H1 (cell line): ENCODE data around the gene CMIP. TPM values are rescaled to one million over a fixed set of nuclear protein-coding genes. Genes with fewer than 3 reads are reported as not detected.

Experiments
- CTCF ChIA-PET: fragments of 300-600 bp; sonication (Branson Sonifier 250); formaldehyde crosslinking; loops from one replicate; lab custom pipeline; 2021; ENCODE audit not compliant: partially characterized antibody; lab: Charles Lee
- POLR2A ChIA-PET: fragments of 300-600 bp; sonication (Branson Sonifier 250); formaldehyde crosslinking; loops from one replicate; lab custom pipeline; 2021; ENCODE audit warnings: inconsistent platforms; ENCODE audit not compliant: partially characterized antibody; lab: Charles Lee
- DNase-seq, 2 experiments: peaks; one replicate each; pipeline versions ENCODE4 v3.0.0 to v3.0.0-alpha.2; 2010 to 2022; ENCODE audit warnings: low spot score in 2 of 2, low read depth in 1 of 2, mixed read lengths in 1 of 2
- FAIRE-seq: peaks from 2 replicates; lab custom pipeline; 2011; peaks lifted over from hg19 to GRCh38; lab: Jason Lieb, UNC
- H2AFZ ChIP-seq: 2 replicates; pipeline ENCODE4 v1.8.1; 2012; ENCODE audit warnings: low read length, inconsistent platforms
- H2AK5ac ChIP-seq: 2 replicates; pipeline ENCODE4 v1.6.1; 2013; ENCODE audit warnings: low read depth, low read length
- H2BK120ac ChIP-seq: replicated peaks from 2 replicates; pipeline ENCODE3; 2013; ENCODE audit warnings: low read depth, low read length, inconsistent platforms
- H2BK12ac ChIP-seq: 2 replicates; pipeline ENCODE4 v1.6.1; 2013; ENCODE audit warnings: low read depth, low read length
- H2BK15ac ChIP-seq: 2 replicates; pipeline ENCODE4 v1.6.1; 2013; ENCODE audit warnings: low read length
- H2BK20ac ChIP-seq: 2 replicates; pipeline ENCODE4 v1.6.1; 2013; ENCODE audit warnings: low read length
- H2BK5ac ChIP-seq: 2 replicates; pipeline ENCODE4 v1.6.1; 2013; ENCODE audit warnings: low read depth, low read length
- H3K14ac ChIP-seq: 2 replicates; pipeline ENCODE4 v1.6.1; 2013; ENCODE audit warnings: inconsistent platforms; ENCODE audit not compliant: insufficient read length
- H3K18ac ChIP-seq: 2 replicates; pipeline ENCODE4 v1.6.1; 2013; ENCODE audit warnings: low read length; ENCODE audit errors: extremely low read depth
- H3K23ac ChIP-seq: 2 replicates; pipeline ENCODE4 v1.6.1; 2013; ENCODE audit warnings: inconsistent platforms; ENCODE audit not compliant: insufficient read length
- H3K23me2 ChIP-seq: 2 replicates; pipeline ENCODE4 v1.6.1; 2013; ENCODE audit warnings: low read depth, low read length
- H3K27ac ChIP-seq: 2 replicates; pipeline ENCODE4 v1.6.1; 2011; ENCODE audit warnings: low read depth, low read length, inconsistent platforms
- H3K27me3 ChIP-seq, 4 experiments: replicated peaks in 1 of 4; 1 replicate in 1 of 4; 2 replicates in 3 of 4; pipeline versions ENCODE4 v1.6.1 to v1.8.1; 2011 to 2013; ENCODE audit warnings: low read length in 3 of 4, mild to moderate bottlenecking in 3 of 4, inconsistent platforms in 2 of 4, mixed read lengths in 2 of 4, moderate library complexity in 1 of 4; ENCODE audit not compliant: control insufficient read depth in 3 of 4, insufficient read depth in 3 of 4; ENCODE audit errors: extremely low read depth in 1 of 4
- H3K36me3 ChIP-seq, 4 experiments: 2 replicates each; pipeline versions ENCODE4 v1.6.1 to v1.8.1; 2011 to 2013; ENCODE audit warnings: mild to moderate bottlenecking in 4 of 4, low read length in 3 of 4, moderate library complexity in 2 of 4, control low read depth in 1 of 4, inconsistent platforms in 1 of 4; ENCODE audit not compliant: insufficient read depth in 4 of 4, control insufficient read depth in 2 of 4
- H3K4ac ChIP-seq: replicated peaks from 2 replicates; pipeline ENCODE3; 2013; ENCODE audit warnings: low read length, low read depth, mixed read lengths, inconsistent platforms; ENCODE audit not compliant: insufficient read length
- H3K4me1 ChIP-seq, 4 experiments: replicated peaks in 1 of 4; 1 replicate in 1 of 4; 2 replicates in 3 of 4; pipeline versions ENCODE4 v1.6.1 to v1.8.1; 2011 to 2013; ENCODE audit warnings: low read length in 3 of 4, inconsistent platforms in 2 of 4, mixed read lengths in 1 of 4; ENCODE audit not compliant: insufficient read depth in 4 of 4, control insufficient read depth in 3 of 4
- H3K4me2 ChIP-seq, 2 experiments: 2 replicates each; pipeline versions ENCODE4 v1.6.1 to v1.8.1; 2011 to 2013; ENCODE audit warnings: low read depth in 2 of 2, low read length in 2 of 2, control low read depth in 1 of 2, inconsistent platforms in 1 of 2, mild to moderate bottlenecking in 1 of 2; ENCODE audit not compliant: insufficient read depth in 1 of 2
- H3K4me3 ChIP-seq, 4 experiments: fragments of 200-600, 300-600 bp in 1 of 4; sonication (generic), shearing (Covaris generic), sonication (Bioruptor Twin) in 1 of 4; 2 replicates each; pipeline versions ENCODE4 v1.5.1 to v1.8.1; 2011 to 2016; ENCODE audit warnings: low read length in 4 of 4, low read depth in 3 of 4, control low read depth in 2 of 4, inconsistent platforms in 2 of 4, mild to moderate bottlenecking in 2 of 4, mixed read lengths in 1 of 4, moderate library complexity in 1 of 4; ENCODE audit not compliant: insufficient read depth in 2 of 4; ENCODE audit errors: extremely low read depth in 1 of 4
- H3K56ac ChIP-seq: replicated peaks from 2 replicates; pipeline ENCODE3; 2013; ENCODE audit warnings: low read depth, mild to moderate bottlenecking, mixed read lengths, low read length, inconsistent platforms; ENCODE audit not compliant: insufficient read length
- H3K79me1 ChIP-seq: 2 replicates; pipeline ENCODE4 v1.6.1; 2013; ENCODE audit warnings: low read depth, low read length, control low read depth
- H3K79me2 ChIP-seq, 2 experiments: 2 replicates each; pipeline versions ENCODE4 v1.6.1 to v1.8.1; 2012 to 2013; ENCODE audit warnings: low read length in 2 of 2, mild to moderate bottlenecking in 2 of 2, inconsistent platforms in 1 of 2; ENCODE audit not compliant: insufficient read depth in 2 of 2, control insufficient read depth in 1 of 2
- H3K9ac ChIP-seq, 4 experiments: replicated peaks in 1 of 4; 1 replicate in 1 of 4; 2 replicates in 3 of 4; pipeline versions ENCODE4 v1.6.1 to v1.8.1; 2011 to 2013; ENCODE audit warnings: low read depth in 3 of 4, low read length in 3 of 4, control low read depth in 2 of 4, mild to moderate bottlenecking in 2 of 4, moderate library complexity in 2 of 4, inconsistent platforms in 1 of 4; ENCODE audit errors: extremely low read depth in 1 of 4
- H3K9me3 ChIP-seq, 2 experiments: 2 replicates each; pipeline versions ENCODE4 v1.6.1 to v1.8.1; 2012 to 2013; ENCODE audit warnings: mild to moderate bottlenecking in 2 of 2, moderate library complexity in 2 of 2, control low read depth in 1 of 2, inconsistent platforms in 1 of 2, low read depth in 1 of 2, low read length in 1 of 2, mixed read lengths in 1 of 2; ENCODE audit not compliant: insufficient read depth in 2 of 2
- H4K20me1 ChIP-seq, 2 experiments: replicated peaks in 1 of 2; 2 replicates each; pipeline versions ENCODE3 to v1.8.1; 2011 to 2013; ENCODE audit warnings: inconsistent platforms in 2 of 2, low read length in 2 of 2, mild to moderate bottlenecking in 1 of 2; ENCODE audit not compliant: insufficient read depth in 2 of 2, control insufficient read depth in 1 of 2
- H4K5ac ChIP-seq: 2 replicates; pipeline ENCODE4 v1.6.1; 2013; ENCODE audit warnings: low read length, low read depth, mixed read lengths, inconsistent platforms; ENCODE audit not compliant: insufficient read length
- H4K8ac ChIP-seq: 2 replicates; pipeline ENCODE4 v1.8.0; 2013; ENCODE audit warnings: mild to moderate bottlenecking, moderate library complexity, low read length, inconsistent platforms; ENCODE audit not compliant: insufficient read depth; ENCODE audit errors: extremely low read depth
- H4K91ac ChIP-seq: replicated peaks from 2 replicates; pipeline ENCODE3; 2013; ENCODE audit warnings: low read length, mixed read lengths, inconsistent platforms; ENCODE audit not compliant: insufficient read length
- EGR1 ChIP-seq: IDR thresholded peaks from 2 replicates; pipeline ENCODE4 v1.6.1; 2011; ENCODE audit warnings: low read depth, low read length, borderline replicate concordance
- PHF8 ChIP-seq: fragments of 200-600 bp; sonication (generic); conservative IDR thresholded peaks from 2 replicates; pipeline ENCODE4 v1.7.1; 2012; ENCODE audit warnings: low read depth, mild to moderate bottlenecking, inconsistent platforms, low read length, moderate library complexity
- TBP ChIP-seq: IDR thresholded peaks from 2 replicates; pipeline ENCODE4 v1.6.1; 2011; ENCODE audit warnings: low read depth, low read length, improper control_type of control experiment
- WGBS, 2 experiments: shearing (Covaris generic) in 1 of 2; methylation state at CpG; one replicate each; pipeline versions ENCODE4 v1.1.6 to v1.1.7; 2013 to 2015; ENCODE audit warnings: low lambda C conversion rate in 2 of 2, mixed read lengths in 2 of 2, inconsistent platforms in 1 of 2, low coverage in 1 of 2, missing lambda C conversion rate in 1 of 2; ENCODE audit not compliant: insufficient replicate concordance in 2 of 2, insufficient coverage in 1 of 2, insufficient read length in 1 of 2; ENCODE audit errors: extremely low coverage in 1 of 2, missing lambda C conversion rate in 1 of 2; 5-methylcytosine and 5-hydroxymethylcytosine counted together
- polyA plus RNA-seq, 7 experiments: library from polyadenylated mRNA; depleted of rRNA in 3 of 7; stranded (reverse) in 5 of 7; unstranded in 2 of 7; fragments of >200 nt in 5 of 7; fragments of 200-250 nt in 2 of 7; gene quantifications; 1 replicate in 5 of 7; 2 replicates in 1 of 7; 4 replicates in 1 of 7; pipeline versions ENCODE4 v1.2.1 to v1.2.3, GENCODE V29; 2011 to 2013; ENCODE audit warnings: missing spikeins in 2 of 7, mixed read lengths in 2 of 7
- total RNA-seq: library from RNA; stranded (reverse); fragmentation: NEBNext Ultra II Directional; extraction: Animal tissue kit (Norgen Biotek cat#: 25700); gene quantifications from 2 replicates; pipeline ENCODE4 v1.2.1, GENCODE V29; 2021

The CMIP gene
- total and polyA plus RNA-seq, 2 of the 8 experiments (the other 6 are each of a cell fraction or from before 2014, with no cell fraction given): 7.9 to 53.2 TPM

GRCh38 chr16:81424771-81425170, 19.8 kb upstream of the CMIP start:
- no peak overlapping the region for H2BK15ac ChIP-seq
- FAIRE-seq (no peak), DNase-seq (no peak)
- H3K36me3 ChIP-seq: no peaks in the 10 kb centered on the region
- no peak overlapping the region for H3K56ac ChIP-seq
- H4K20me1 ChIP-seq: no peaks in the 10 kb centered on the region
- H2BK12ac ChIP-seq: no peak overlapping the region
- no peak overlapping the region for H2AFZ ChIP-seq
- no peak overlapping the region for H3K27ac ChIP-seq
- no peak overlapping the region for H2BK120ac ChIP-seq
- ChIA-PET CTCF (interaction anchor here (1.1 kb wide), 2 partner anchors 8 to 169 kb away, joined by 3 read pairs; no protein-coding TSS in a partner anchor), POLR2A (interaction anchor here (0.6 to 1.1 kb wide), 2 partner anchors 73 to 105 kb away, joined by 3 read pairs; no protein-coding TSS in a partner anchor)
- no peak overlapping the region for H2AK5ac ChIP-seq
- H3K23me2 ChIP-seq: no peaks in the 10 kb centered on the region
- no peaks in the 10 kb centered on the region for H3K9me3 ChIP-seq
- no peak overlapping the region for H2BK5ac ChIP-seq
- H3K4me3 ChIP-seq: no peak overlapping the region
- H3K4ac ChIP-seq: no peak overlapping the region
- H3K23ac ChIP-seq: no peak overlapping the region
- H3K4me1 ChIP-seq: peaks cover 0 to 4% (median 0%) of the 10 kb centered on the region in 4 experiments; a peak in 3 of 7 replicates
- H3K18ac ChIP-seq: no peak overlapping the region
- H3K27me3 ChIP-seq: no peaks in the 10 kb centered on the region
- no peak overlapping the region for H3K9ac ChIP-seq
- H2BK20ac ChIP-seq: no peak overlapping the region
- no peaks in the 10 kb centered on the region for H3K79me1 ChIP-seq
- no peaks in the 10 kb centered on the region for H3K79me2 ChIP-seq
- WGBS, 2 experiments: no CpG with 5 or more reads among the region's 1 CpG
- no peak overlapping the region for H3K14ac ChIP-seq
- H4K91ac ChIP-seq: no peak overlapping the region
- H4K8ac ChIP-seq: no peak overlapping the region
- no peak overlapping the region for H4K5ac ChIP-seq
- H3K4me2 ChIP-seq: no peak overlapping the region
- no peak for TF ChIP-seq PHF8
- no peak for TF ChIP-seq EGR1
- TF ChIP-seq TBP: no peak
